Neural progenitor cell (in vitro differentiated cells): Measurements from ENCODE around the gene CHST10. TPM values are rescaled to one million over a fixed set of nuclear protein-coding genes. Genes with fewer than 3 reads are reported as not detected.
A peak's percentile ranks its signal among the peaks of the same experiment; 100 is the strongest.

Source experiments
- DNase-seq: peaks from one replicate; pipeline ENCODE4 v3.0.0-alpha.2; 2016; ENCODE audit warnings: low spot score
- H2AFZ ChIP-seq: fragments of 200-600 bp; sonication (generic); replicated peaks from 2 replicates; pipeline ENCODE4 v1.6.1; 2016; ENCODE audit warnings: antibody characterized with exemption
- H3F3A ChIP-seq: fragments of 200-600 bp; sonication (generic); 2 replicates; pipeline ENCODE4 v1.6.1; 2016; ENCODE audit warnings: antibody characterized with exemption, low read depth
- H3K27ac ChIP-seq: fragments of 200-600 bp; sonication (generic); 2 replicates; pipeline ENCODE4 v1.5.1; 2016; ENCODE audit warnings: mild to moderate bottlenecking
- H3K27me3 ChIP-seq: fragments of 200-600 bp; sonication (generic); 2 replicates; pipeline ENCODE4 v1.6.1; 2016; ENCODE audit warnings: mild to moderate bottlenecking, moderate library complexity
- H3K36me3 ChIP-seq: fragments of 200-600 bp; sonication (generic); 2 replicates; pipeline ENCODE4 v1.5.1; 2016
- H3K4me1 ChIP-seq: fragments of 200-600 bp; sonication (generic); 2 replicates; pipeline ENCODE4 v1.6.1; 2016; ENCODE audit warnings: mixed run types
- H3K4me2 ChIP-seq: fragments of 200-600 bp; sonication (generic); 2 replicates; pipeline ENCODE4 v1.6.1; 2016
- H3K4me3 ChIP-seq: fragments of 200-600 bp; sonication (generic); 2 replicates; pipeline ENCODE4 v1.5.1; 2016
- H3K79me2 ChIP-seq: fragments of 200-600 bp; sonication (generic); 2 replicates; pipeline ENCODE4 v1.6.1; 2016; ENCODE audit warnings: low read depth
- H3K9ac ChIP-seq: fragments of 200-600 bp; sonication (generic); 2 replicates; pipeline ENCODE4 v1.6.1; 2016
- H3K9me3 ChIP-seq: fragments of 200-600 bp; sonication (generic); 2 replicates; pipeline ENCODE4 v1.5.1; 2016; ENCODE audit warnings: low read depth
- H4K20me1 ChIP-seq: fragments of 200-600 bp; sonication (generic); 2 replicates; pipeline ENCODE4 v1.6.1; 2016; ENCODE audit warnings: low read depth
- H3K27ac Mint-ChIP-seq: 3 replicates; pipeline ENCODE4 v1.8.0; 2021; ENCODE audit warnings: mixed read lengths
- H3K27me3 Mint-ChIP-seq: 2 replicates; pipeline ENCODE4 v1.8.0; 2022; ENCODE audit warnings: low read depth, mild to moderate bottlenecking, inconsistent platforms, moderate library complexity, mixed read lengths; ENCODE audit not compliant: insufficient read depth
- H3K36me3 Mint-ChIP-seq: 3 replicates; pipeline ENCODE4 v1.8.0; 2021; ENCODE audit warnings: mixed read lengths
- H3K4me1 Mint-ChIP-seq: 3 replicates; pipeline ENCODE4 v1.8.0; 2021; ENCODE audit warnings: mixed read lengths
- H3K4me3 Mint-ChIP-seq: 3 replicates; pipeline ENCODE4 v1.8.0; 2021; ENCODE audit warnings: mild to moderate bottlenecking, moderate library complexity, mixed read lengths
- H3K9me3 Mint-ChIP-seq: 3 replicates; pipeline ENCODE4 v1.8.0; 2020; ENCODE audit warnings: mixed read lengths
- EZH2 ChIP-seq: fragments of 200-600 bp; sonication (generic); IDR thresholded peaks from 2 replicates; pipeline ENCODE4 v1.6.1; 2017; ENCODE audit warnings: antibody characterized with exemption, mild to moderate bottlenecking, moderate library complexity
- EZH2phosphoT487 ChIP-seq: fragments of 200-600 bp; sonication (generic); IDR thresholded peaks from 2 replicates; pipeline ENCODE4 v1.6.1; 2017; ENCODE audit warnings: antibody characterized with exemption
- total RNA-seq: library from RNA; depleted of rRNA; stranded (reverse); fragments of >200 nt; gene quantifications from 2 replicates; pipeline ENCODE4 v1.2.3, GENCODE V29; 2015; ENCODE audit warnings: low replicate concordance
- TF ChIP-seq, protein P1 (sequence below): fragments of 200-600 bp; sonication (generic); IDR thresholded peaks from 2 replicates; pipeline ENCODE4 v1.5.1; 2017; ENCODE audit warnings: antibody characterized with exemption, mild to moderate bottlenecking

The CHST10 gene
- total RNA-seq, 1 donor from 2014 or later, result 28.1 TPM

DNA sequence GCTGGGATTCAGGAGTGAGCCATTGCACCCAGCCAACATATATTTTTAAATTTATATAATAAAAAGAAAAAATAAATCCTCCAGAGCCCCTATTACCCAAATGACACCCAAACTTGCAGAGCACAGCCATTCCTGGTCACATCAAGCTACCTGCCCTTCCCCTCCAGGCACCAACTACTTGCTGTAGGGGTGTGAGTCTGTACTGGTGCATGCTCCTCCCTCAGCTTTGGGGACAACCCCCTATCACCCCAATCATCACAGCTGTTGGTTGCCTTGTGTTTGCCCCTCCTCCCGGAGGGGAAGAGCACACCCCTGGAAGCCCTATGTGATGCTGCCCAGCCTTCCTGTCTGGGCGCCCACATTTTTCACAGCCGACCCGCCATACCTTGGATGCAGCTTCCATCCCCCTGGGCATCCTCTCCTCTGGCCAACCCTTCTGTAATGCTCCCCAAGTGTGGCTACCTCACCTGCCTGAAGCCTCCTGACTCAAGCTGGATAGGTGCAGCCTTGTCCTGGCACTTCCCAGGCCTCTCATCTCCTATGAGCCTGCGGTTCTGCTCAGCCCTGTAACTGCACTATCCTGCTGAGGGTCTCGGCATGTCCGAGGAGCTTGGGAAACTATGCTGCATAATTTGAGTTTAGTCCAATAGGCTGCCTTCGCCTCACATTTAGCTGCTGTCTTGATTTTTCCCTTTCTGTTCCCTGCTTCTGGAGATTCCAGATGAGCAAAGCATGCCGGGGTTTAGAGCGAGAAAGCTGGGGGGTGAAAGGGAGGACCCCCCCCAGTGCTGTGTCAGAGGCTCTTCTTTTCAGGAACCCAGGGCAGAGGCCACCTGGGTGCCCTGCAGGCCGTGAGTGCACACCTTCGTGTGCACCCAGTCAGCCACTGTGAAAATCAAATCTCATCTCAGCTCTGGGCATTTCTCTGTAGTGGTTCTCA lies 27.2 kb downstream of the CHST10 start:
- H4K20me1 ChIP-seq, result no peaks in the 10 kb centered on the region
- Mint-ChIP-seq H3K27ac (peak overlapping the region; percentile 53), H3K4me1 (no peaks in the 10 kb centered on the region), H3K9me3 (no peaks in the 10 kb centered on the region), H3K4me3 (no peak overlapping the region), H3K27me3 (peaks cover 4% of the 10 kb centered on the region), H3K36me3 (peaks cover 16% of the 10 kb centered on the region)
- no peaks in the 10 kb centered on the region for H3K27me3 ChIP-seq
- H2AFZ ChIP-seq, result no peak overlapping the region
- no peak overlapping the region for H3K27ac ChIP-seq
- no peaks in the 10 kb centered on the region for H3K9me3 ChIP-seq
- no peaks in the 10 kb centered on the region for H3F3A ChIP-seq
- no peak overlapping the region for H3K4me2 ChIP-seq
- no peaks in the 10 kb centered on the region for H3K36me3 ChIP-seq
- TF ChIP-seq EZH2phosphoT487 (no peak), EZH2 (no peak)
- TF ChIP-seq, protein P1, sequence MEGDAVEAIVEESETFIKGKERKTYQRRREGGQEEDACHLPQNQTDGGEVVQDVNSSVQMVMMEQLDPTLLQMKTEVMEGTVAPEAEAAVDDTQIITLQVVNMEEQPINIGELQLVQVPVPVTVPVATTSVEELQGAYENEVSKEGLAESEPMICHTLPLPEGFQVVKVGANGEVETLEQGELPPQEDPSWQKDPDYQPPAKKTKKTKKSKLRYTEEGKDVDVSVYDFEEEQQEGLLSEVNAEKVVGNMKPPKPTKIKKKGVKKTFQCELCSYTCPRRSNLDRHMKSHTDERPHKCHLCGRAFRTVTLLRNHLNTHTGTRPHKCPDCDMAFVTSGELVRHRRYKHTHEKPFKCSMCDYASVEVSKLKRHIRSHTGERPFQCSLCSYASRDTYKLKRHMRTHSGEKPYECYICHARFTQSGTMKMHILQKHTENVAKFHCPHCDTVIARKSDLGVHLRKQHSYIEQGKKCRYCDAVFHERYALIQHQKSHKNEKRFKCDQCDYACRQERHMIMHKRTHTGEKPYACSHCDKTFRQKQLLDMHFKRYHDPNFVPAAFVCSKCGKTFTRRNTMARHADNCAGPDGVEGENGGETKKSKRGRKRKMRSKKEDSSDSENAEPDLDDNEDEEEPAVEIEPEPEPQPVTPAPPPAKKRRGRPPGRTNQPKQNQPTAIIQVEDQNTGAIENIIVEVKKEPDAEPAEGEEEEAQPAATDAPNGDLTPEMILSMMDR, result no peak
- H3K4me3 ChIP-seq, result no peak overlapping the region
- no peak for DNase-seq
- no peak overlapping the region for H3K9ac ChIP-seq
- H3K4me1 ChIP-seq, result no peaks in the 10 kb centered on the region
- no peaks in the 10 kb centered on the region for H3K79me2 ChIP-seq

DNA sequence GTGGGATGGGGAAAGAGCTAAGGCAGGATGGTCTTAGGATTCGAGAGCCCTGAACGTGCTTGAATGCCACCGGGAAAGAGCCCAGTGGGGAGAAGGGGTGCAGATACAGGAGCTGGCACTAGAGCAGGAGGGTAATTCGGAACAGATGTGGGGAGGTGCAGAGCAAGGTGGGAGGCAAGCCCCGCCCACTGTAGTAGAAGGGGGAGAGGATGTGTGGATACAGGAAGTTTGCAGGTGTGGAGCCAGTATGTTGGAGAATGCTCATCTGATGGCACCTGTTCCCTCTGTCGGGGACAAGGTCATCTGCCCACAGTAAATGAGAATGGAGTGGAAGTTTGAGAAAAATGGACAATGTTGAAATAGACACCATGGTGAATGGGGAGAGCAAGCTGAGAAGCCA lies 28.8 kb downstream of the CHST10 start:
- H3K79me2 ChIP-seq, result no peaks in the 10 kb centered on the region
- H3K27me3 Mint-ChIP-seq, result peaks cover 4% of the 10 kb centered on the region
- no peaks in the 10 kb centered on the region for H3K4me1 ChIP-seq
- no peak for DNase-seq
- H3K4me2 ChIP-seq, result no peak overlapping the region
- no peaks in the 10 kb centered on the region for H4K20me1 ChIP-seq
- no peak overlapping the region for H3K4me3 ChIP-seq
- no peaks in the 10 kb centered on the region for H3F3A ChIP-seq
- H3K9me3 Mint-ChIP-seq, result no peaks in the 10 kb centered on the region
- H3K27ac ChIP-seq, result no peak overlapping the region
- no peak overlapping the region for H3K9ac ChIP-seq
- no peaks in the 10 kb centered on the region for H3K36me3 ChIP-seq
- H3K4me3 Mint-ChIP-seq, result no peak overlapping the region
- peaks cover 10% of the 10 kb centered on the region for H3K36me3 Mint-ChIP-seq
- no peak overlapping the region for H3K27ac Mint-ChIP-seq
- no peaks in the 10 kb centered on the region for H3K9me3 ChIP-seq
- no peaks in the 10 kb centered on the region for H3K27me3 ChIP-seq
- no peak overlapping the region for H2AFZ ChIP-seq
- H3K4me1 Mint-ChIP-seq, result no peaks in the 10 kb centered on the region
- TF ChIP-seq EZH2 (no peak), EZH2phosphoT487 (no peak)
- TF ChIP-seq, protein P1, result no peak

- DNase-seq, result no peak
- Mint-ChIP-seq H3K9me3 (no peaks in the 10 kb centered on the region), H3K36me3 (no peaks in the 10 kb centered on the region), H3K4me3 (no peak overlapping the region), H3K27ac (no peak overlapping the region), H3K27me3 (no peaks in the 10 kb centered on the region), H3K4me1 (no peaks in the 10 kb centered on the region)
- Histone ChIP-seq H3K4me1 (no peaks in the 10 kb centered on the region), H3K9me3 (no peaks in the 10 kb centered on the region), H3K27me3 (no peaks in the 10 kb centered on the region), H3K9ac (no peak overlapping the region), H3K4me2 (no peak overlapping the region), H4K20me1 (no peaks in the 10 kb centered on the region), H3K79me2 (no peaks in the 10 kb centered on the region), H3K36me3 (no peaks in the 10 kb centered on the region), H3F3A (no peaks in the 10 kb centered on the region), H3K4me3 (no peak overlapping the region), H3K27ac (no peak overlapping the region), H2AFZ (no peak overlapping the region)
- TF ChIP-seq, protein P1, result no peak
- TF ChIP-seq EZH2 (no peak), EZH2phosphoT487 (no peak)
Measured at GRCh38 chr2:100383954-100384353, 33.5 kb downstream of the CHST10 start.
